Adipose tissue (tissue), 3 donors: ENCODE data around the gene FTH1. TPM values are rescaled to one million over a fixed set of nuclear protein-coding genes. Genes with fewer than 3 reads are reported as not detected.
"Not testable (repeated sequence)": the region's sequence is repeated elsewhere in the genome, so short reads cannot be mapped to it uniquely, and the experiment has no call there.

Experiments
- H3K27ac ChIP-seq: one replicate; pipeline ENCODE4 v1.5.1; 2013; ENCODE audit warnings: low read depth, low read length
- WGBS, 3 donors: extraction: QIAGEN DNeasy Blood & Tissue Kit; methylation state at CpG; one replicate each; pipeline ENCODE4 v1.1.7; 2013; 5-methylcytosine and 5-hydroxymethylcytosine counted together
- polyA plus RNA-seq, 3 donors: library from polyadenylated mRNA; stranded (reverse); fragments of 200-250 nt; gene quantifications; one replicate each; pipeline ENCODE4 v1.2.3, GENCODE V29; 2013
- donor health status: healthy with polysubstance abuse.
- donor health status: Bipolar disorder and iron deficiency.
- donor health status: healthy.

The FTH1 gene
- polyA plus RNA-seq, 3 donors = 2,935 to 16,025 (median 7,473) TPM

GRCh38 chr11:61954851-61955421, 12.5 kb downstream of the FTH1 start:
- H3K27ac ChIP-seq = peak overlapping the region; percentile 85
- WGBS, 3 donors = 7 to 18% (median 10%) methylated on average over 21 of the region's 21 CpGs

- H3K27ac ChIP-seq = no peak overlapping the region
Observed at GRCh38 chr11:61954106-61954850, 13.2 kb downstream of the FTH1 start.

GRCh38 chr11:61953632-61954031, 13.8 kb downstream of the FTH1 start:
- H3K27ac ChIP-seq = not testable (repeated sequence)
- 92 to 96% (median 95%) methylated on average over 5 of the region's 5 CpGs for WGBS, 3 donors

More at GRCh38 chr11:61954106-61954850, 13.2 kb downstream of the FTH1 start:
- 90 to 92% (median 91%) methylated on average over 9 of the region's 9 CpGs for WGBS, 3 donors

GRCh38 chr11:61952882-61953281, 14.6 kb downstream of the FTH1 start:
- no peak overlapping the region for H3K27ac ChIP-seq
- WGBS, 3 donors = 80 to 100% (median 89%) methylated on average over 3 of the region's 3 CpGs

- WGBS, 3 donors = 91 to 95% (median 94%) methylated on average over 11 of the region's 11 CpGs
Observed at GRCh38 chr11:61951484-61952135, 15.8 kb downstream of the FTH1 start.

GRCh38 chr11:61950035-61950547, 17.3 kb downstream of the FTH1 start, which contains the start of gene BEST1:
TSS of gene BEST1 (plus strand) at chr11:61950351. CDS start at chr11:61951807, 1,456 bp downstream.
- H3K27ac ChIP-seq = no peak within 1 kb of the TSS

More at GRCh38 chr11:61951484-61952135, 15.8 kb downstream of the FTH1 start:
- no peak overlapping the region for H3K27ac ChIP-seq

GRCh38 chr11:61949169-61950034, 18.0 kb downstream of the FTH1 start:
- WGBS, 3 donors = 29 to 54% (median 43%) methylated on average over 9 of the region's 9 CpGs
- H3K27ac ChIP-seq = no peak overlapping the region

More at GRCh38 chr11:61950035-61950547, 17.3 kb downstream of the FTH1 start, which contains the start of gene BEST1:
- 89 to 92% (median 91%) methylated on average over 8 of the region's 8 CpGs for WGBS, 3 donors

- H3K27ac ChIP-seq = no peak overlapping the region
- 39 to 83% (median 77%) methylated on average over 7 of the region's 7 CpGs for WGBS, 3 donors
Observed at GRCh38 chr11:61948505-61948904, 18.9 kb downstream of the FTH1 start.

- WGBS, 3 donors = 3 to 12% (median 8%) methylated on average over 8 of the region's 8 CpGs
- no peak overlapping the region for H3K27ac ChIP-seq
Observed at GRCh38 chr11:61947486-61948210, 19.8 kb downstream of the FTH1 start.

GRCh38 chr11:61946894-61947293, 20.5 kb downstream of the FTH1 start:
- H3K27ac ChIP-seq = no peak overlapping the region
- 93 to 94% (median 94%) methylated on average over 5 of the region's 5 CpGs for WGBS, 3 donors

- H3K27ac ChIP-seq = no peak overlapping the region
- 92 to 94% (median 93%) methylated on average over 13 of the region's 13 CpGs for WGBS, 3 donors
Observed at GRCh38 chr11:61945191-61945590, 22.2 kb downstream of the FTH1 start.

- WGBS, 3 donors = 84 to 95% (median 95%) methylated on average over 10 of the region's 10 CpGs
- H3K27ac ChIP-seq = no peak overlapping the region
Observed at GRCh38 chr11:61940466-61940865, 27.0 kb downstream of the FTH1 start.

- WGBS, 3 donors = 82 to 84% (median 82%) methylated on average over 2 of the region's 2 CpGs
Observed at GRCh38 chr11:61935861-61936260, 31.6 kb downstream of the FTH1 start.

GRCh38 chr11:61930933-61931332, 36.5 kb downstream of the FTH1 start:
- WGBS, 3 donors = 77 to 93% (median 92%) methylated on average over 3 of the region's 3 CpGs

More at GRCh38 chr11:61935861-61936260, 31.6 kb downstream of the FTH1 start:
- no peak overlapping the region for H3K27ac ChIP-seq

GRCh38 chr11:61928606-61929005, 38.8 kb downstream of the FTH1 start:
- H3K27ac ChIP-seq = no peak overlapping the region

More at GRCh38 chr11:61930933-61931332, 36.5 kb downstream of the FTH1 start:
- no peak overlapping the region for H3K27ac ChIP-seq

GRCh38 chr11:61927501-61927900, 39.9 kb downstream of the FTH1 start:
- WGBS, 3 donors = 96 to 100% (median 96%) methylated on average over 1 of the region's 1 CpG

GRCh38 chr11:61926235-61926634, 41.2 kb downstream of the FTH1 start:
- 95 to 98% (median 96%) methylated on average over 3 of the region's 3 CpGs for WGBS, 3 donors
- no peak overlapping the region for H3K27ac ChIP-seq

More at GRCh38 chr11:61927501-61927900, 39.9 kb downstream of the FTH1 start:
- no peak overlapping the region for H3K27ac ChIP-seq
